HG03135 (cell line): Measurements from ENCODE around the gene SIDT2.

Source experiments
- ATAC-seq: cut with Tn5 transposase; IDR thresholded peaks from one replicate; pipeline ENCODE4 v1.9.1; 2021; ENCODE audit warnings: mild to moderate bottlenecking, moderate library complexity; ENCODE audit not compliant: unreplicated experiment

SIDT2 gene

GRCh38 chr11:117187799-117188481, 9.4 kb downstream of the SIDT2 start:
- ATAC-seq = no peak

- ATAC-seq = no peak
Measured at GRCh38 chr11:117188620-117189081, 10.1 kb downstream of the SIDT2 start.

GRCh38 chr11:117189191-117189940, 10.8 kb downstream of the SIDT2 start:
- peak; percentile 61 for ATAC-seq

- no peak for ATAC-seq
Measured at GRCh38 chr11:117189941-117190544, 11.5 kb downstream of the SIDT2 start.

- no peak for ATAC-seq
Measured at GRCh38 chr11:117191680-117192400, 13.3 kb downstream of the SIDT2 start.

- no peak for ATAC-seq
Measured at GRCh38 chr11:117192401-117192875, 13.9 kb downstream of the SIDT2 start.

GRCh38 chr11:117193130-117194020, 14.8 kb downstream of the SIDT2 start:
- no peak for ATAC-seq

GRCh38 chr11:117194267-117194666, 15.7 kb downstream of the SIDT2 start:
- ATAC-seq = no peak

GRCh38 chr11:117195258-117195657, 16.7 kb downstream of the SIDT2 start:
- no peak for ATAC-seq

GRCh38 chr11:117195761-117196160, 17.2 kb downstream of the SIDT2 start:
- no peak for ATAC-seq

GRCh38 chr11:117197006-117197405, 18.5 kb downstream of the SIDT2 start:
- no peak for ATAC-seq

GRCh38 chr11:117197516-117198456, 19.2 kb downstream of the SIDT2 start:
- no peak for ATAC-seq

- no peak for ATAC-seq
Measured at GRCh38 chr11:117198613-117199012, 20.1 kb downstream of the SIDT2 start.

GRCh38 chr11:117199053-117199915, 20.7 kb downstream of the SIDT2 start, which contains the start of gene TAGLN:
Gene TAGLN (plus strand): TSS chr11:117199370. CDS start chr11:117203014, 3,644 bp downstream.
- ATAC-seq = no peak

- ATAC-seq = no peak
Measured at GRCh38 chr11:117199916-117200812, 21.6 kb downstream of the SIDT2 start.

GRCh38 chr11:117200813-117201657, 22.5 kb downstream of the SIDT2 start:
- ATAC-seq = no peak
